ENCODE measurements around the gene TMEM130.

DNA sequence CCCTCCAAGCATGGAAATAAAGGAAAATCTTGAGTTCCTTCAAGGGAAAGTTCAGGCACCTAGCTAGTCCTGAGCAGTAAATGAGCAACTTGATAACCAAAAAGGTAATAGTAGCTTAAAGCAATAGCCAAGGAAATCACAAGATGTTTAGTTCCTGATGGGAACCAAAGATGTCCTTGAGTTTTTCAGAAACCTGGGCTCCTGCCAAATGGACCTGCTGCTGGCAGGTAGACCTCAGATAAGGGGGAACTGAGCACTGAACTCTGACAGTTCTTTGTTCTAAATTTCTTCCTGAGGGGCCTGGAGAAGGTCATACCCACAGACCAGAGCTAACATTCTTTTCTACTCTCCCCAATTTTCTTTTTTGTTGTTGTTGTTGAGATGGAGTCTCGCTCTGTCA is 48.5 kb downstream of the TMEM130 start:
- TF ChIP-seq EZH2 (IDR thresholded peaks at IDR 0.05) (no peak), POLR2AphosphoS5 (IDR thresholded peaks at IDR 0.05; ENCODE audit: borderline replicate concordance, low read depth, low read length) (no peak), FOXP2 (optimal IDR thresholded peaks at IDR 0.05; ENCODE audit: control extremely low read depth, extremely low read length, insufficient read depth) (no peak)
